HG03025 (cell line): Measurements from ENCODE around the gene UNC50.
"Not testable (repeated sequence)": the region's sequence is repeated elsewhere in the genome, so short reads cannot be mapped to it uniquely, and the experiment has no call there.

Experiments used
- ATAC-seq: cut with Tn5 transposase; IDR thresholded peaks from one replicate; pipeline ENCODE4 v1.9.1; 2021; ENCODE audit warnings: mild to moderate bottlenecking, moderate library complexity; ENCODE audit not compliant: unreplicated experiment, low FRiP score

Gene UNC50

DNA sequence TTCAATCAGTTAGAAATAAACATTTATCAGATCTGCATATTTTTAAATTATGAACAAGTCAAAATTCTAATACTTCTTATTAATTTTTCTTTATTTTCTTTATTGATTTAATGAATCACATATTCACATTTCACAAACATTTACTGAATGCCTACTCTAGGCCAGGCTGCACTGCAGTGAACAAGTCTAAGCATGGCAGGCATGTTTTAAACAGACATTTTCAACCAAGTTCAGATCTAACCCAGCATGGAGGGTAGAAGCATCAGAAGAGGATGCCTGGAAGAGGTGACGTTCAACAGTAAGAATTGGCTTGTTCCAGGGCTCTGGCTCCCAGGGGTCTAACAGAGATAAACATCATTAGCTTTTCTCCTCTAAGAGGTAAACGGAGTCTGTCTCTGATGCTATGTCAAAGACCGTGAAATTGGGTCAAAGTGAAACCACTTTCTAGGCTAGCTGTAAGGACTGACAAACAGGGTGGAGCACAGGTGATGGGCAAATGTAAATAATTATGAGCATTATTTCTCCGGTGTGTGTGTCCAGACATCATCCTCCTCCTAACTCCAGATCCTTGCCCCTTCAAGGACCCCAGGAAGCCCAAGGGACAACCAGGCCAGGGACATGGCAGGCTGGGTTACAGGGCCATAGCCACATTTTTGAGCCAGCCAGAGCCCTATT is 50.6 kb downstream of the UNC50 start:
- ATAC-seq, result no peak

DNA sequence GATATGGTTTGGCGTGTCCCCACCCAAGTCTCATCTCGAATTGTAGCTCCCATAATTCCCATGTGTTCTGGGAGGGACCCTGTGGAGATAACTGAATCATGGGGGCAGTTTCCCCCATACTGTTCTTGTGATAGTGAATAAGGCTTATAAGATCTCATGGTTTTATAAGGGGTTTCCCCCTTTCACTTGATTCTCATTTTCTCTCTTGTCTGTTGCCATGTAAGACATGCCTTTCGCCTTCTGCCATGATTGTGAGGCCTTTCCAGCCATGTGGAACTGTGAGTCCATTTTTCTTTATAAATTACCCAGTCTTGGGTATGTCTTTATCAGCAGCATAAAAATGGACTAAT is 51.1 kb downstream of the UNC50 start:
- not testable (repeated sequence) for ATAC-seq

DNA sequence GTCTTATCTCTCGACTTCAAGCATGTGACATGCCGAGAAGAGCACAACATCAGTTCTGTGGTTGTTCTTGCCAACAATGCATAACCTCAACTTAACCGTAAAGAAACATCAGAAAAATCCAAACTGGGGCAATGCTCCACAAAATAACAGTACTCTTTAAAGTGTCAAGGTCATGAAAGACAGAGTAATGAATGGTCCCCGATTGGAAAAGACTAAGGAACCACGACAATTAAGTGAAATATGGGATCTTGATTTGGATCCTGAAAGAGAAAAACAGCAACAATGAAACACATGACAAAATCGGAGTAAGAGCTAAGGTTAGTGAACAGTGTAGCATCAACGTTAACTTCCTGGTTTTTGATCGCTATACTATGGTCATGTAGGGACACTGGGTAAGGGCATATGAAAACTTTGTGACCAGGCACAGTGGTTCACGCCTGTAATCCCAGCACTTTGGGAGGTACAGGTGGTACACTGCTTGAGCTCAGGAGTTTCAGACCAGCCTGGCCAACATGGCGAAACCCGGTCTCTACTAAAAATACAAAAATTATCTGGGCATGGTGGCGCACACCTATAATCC is 55.2 kb downstream of the UNC50 start:
- no peak for ATAC-seq

DNA sequence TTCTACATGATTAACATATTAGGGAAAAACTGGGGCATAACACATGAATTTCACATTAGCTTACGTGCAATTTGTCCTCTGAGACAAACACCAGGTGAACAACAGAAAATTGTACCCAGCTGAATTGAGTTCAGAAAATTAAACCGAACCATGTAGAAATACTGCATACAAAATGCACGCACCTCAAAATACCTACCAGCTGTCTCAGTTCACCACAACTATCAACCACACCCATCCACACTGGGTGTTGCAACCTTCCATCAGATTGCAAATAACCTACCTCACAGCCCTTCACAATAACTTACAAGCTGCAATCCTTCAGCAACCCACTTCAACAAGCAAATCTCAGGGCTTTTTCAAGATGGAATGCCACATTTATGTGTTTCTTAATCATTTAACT is 55.9 kb downstream of the UNC50 start:
- ATAC-seq, result no peak

GRCh38 chr2:98665677-98666076 is 57.3 kb downstream of the UNC50 start:
- no peak for ATAC-seq
